Activated gamma-delta T cell (primary cell): ENCODE results near the gene RYR3.

Experiments
- DNase-seq: peaks from one replicate; lab custom pipeline; 2025; lab: John Stamatoyannopoulos, UW

The RYR3 gene

GRCh38 chr15:33320017-33320416 lies 9.2 kb downstream of the RYR3 start:
- DNase-seq, result no peak

GRCh38 chr15:33322091-33322490 lies 11.3 kb downstream of the RYR3 start:
- no peak for DNase-seq

GRCh38 chr15:33324609-33325008 lies 13.8 kb downstream of the RYR3 start:
- no peak for DNase-seq

- DNase-seq, result no peak
Observed at GRCh38 chr15:33326908-33327307, 16.1 kb downstream of the RYR3 start.

GRCh38 chr15:33328106-33328505 lies 17.3 kb downstream of the RYR3 start:
- no peak for DNase-seq

GRCh38 chr15:33329457-33329856 lies 18.7 kb downstream of the RYR3 start:
- no peak for DNase-seq

- no peak for DNase-seq
Observed at GRCh38 chr15:33330931-33331330, 20.2 kb downstream of the RYR3 start.

- DNase-seq, result no peak
Observed at GRCh38 chr15:33341953-33342352, 31.2 kb downstream of the RYR3 start.

- no peak for DNase-seq
Observed at GRCh38 chr15:33343275-33343674, 32.5 kb downstream of the RYR3 start.

GRCh38 chr15:33344111-33344510 lies 33.3 kb downstream of the RYR3 start:
- no peak for DNase-seq

GRCh38 chr15:33344530-33344929 lies 33.8 kb downstream of the RYR3 start:
- no peak for DNase-seq

- no peak for DNase-seq
Observed at GRCh38 chr15:33354411-33354810, 43.6 kb downstream of the RYR3 start.

- no peak for DNase-seq
Observed at GRCh38 chr15:33357845-33358244, 47.1 kb downstream of the RYR3 start.

GRCh38 chr15:33358306-33358705 lies 47.5 kb downstream of the RYR3 start:
- DNase-seq, result no peak

- DNase-seq, result no peak
Observed at GRCh38 chr15:33360886-33361285, 50.1 kb downstream of the RYR3 start.

GRCh38 chr15:33369941-33370622 lies 59.3 kb downstream of the RYR3 start:
- no peak for DNase-seq

GRCh38 chr15:33370623-33371020 lies 59.9 kb downstream of the RYR3 start:
- no peak for DNase-seq

GRCh38 chr15:33371159-33371558 lies 60.4 kb downstream of the RYR3 start:
- DNase-seq, result no peak

GRCh38 chr15:33374226-33374914 lies 63.6 kb downstream of the RYR3 start:
- no peak for DNase-seq

- no peak for DNase-seq
Observed at GRCh38 chr15:33375236-33375635, 64.5 kb downstream of the RYR3 start.

- no peak for DNase-seq
Observed at GRCh38 chr15:33377204-33377603, 66.4 kb downstream of the RYR3 start.

GRCh38 chr15:33378866-33379480 lies 68.2 kb downstream of the RYR3 start:
- DNase-seq, result no peak

- DNase-seq, result no peak
Observed at GRCh38 chr15:33380406-33380805, 69.6 kb downstream of the RYR3 start.
